Measurements from ENCODE around the gene NUDT6. TPM values are rescaled to one million over a fixed set of nuclear protein-coding genes. Genes with fewer than 3 reads are reported as not detected.

NUDT6 gene
- total RNA-seq, 1 donor from 2014 or later = 4.0 TPM

- no peaks in the 10 kb centered on the region for H3K36me3 Mint-ChIP-seq (ENCODE audit: unreplicated experiment)
- H3K27ac Mint-ChIP-seq (ENCODE audit: unreplicated experiment) = no peak overlapping the region
- no peak for DNase-seq
- no peak for TF ChIP-seq CTCF (IDR thresholded peaks at IDR 0.05; ENCODE audit: partially characterized antibody, unreplicated experiment)
- no peaks in the 10 kb centered on the region for H3K27me3 Mint-ChIP-seq (ENCODE audit: unreplicated experiment)
- H3K4me3 Mint-ChIP-seq (ENCODE audit: unreplicated experiment) = no peak overlapping the region
- peaks cover 2% of the 10 kb centered on the region for H3K9me3 Mint-ChIP-seq (ENCODE audit: unreplicated experiment)
- H3K4me1 Mint-ChIP-seq (ENCODE audit: low read depth, unreplicated experiment) = peaks cover 2% of the 10 kb centered on the region
Measured at GRCh38 chr4:122900314-122900713, 22.1 kb downstream of the NUDT6 start.

- no peaks in the 10 kb centered on the region for H3K27me3 Mint-ChIP-seq (ENCODE audit: unreplicated experiment)
- no peak for TF ChIP-seq CTCF (IDR thresholded peaks at IDR 0.05; ENCODE audit: partially characterized antibody, unreplicated experiment)
- H3K4me1 Mint-ChIP-seq (ENCODE audit: low read depth, unreplicated experiment) = peaks cover 5% of the 10 kb centered on the region
- no peak for DNase-seq
- no peaks in the 10 kb centered on the region for H3K36me3 Mint-ChIP-seq (ENCODE audit: unreplicated experiment)
- H3K9me3 Mint-ChIP-seq (ENCODE audit: unreplicated experiment) = peaks cover 2% of the 10 kb centered on the region
- no peak overlapping the region for H3K4me3 Mint-ChIP-seq (ENCODE audit: unreplicated experiment)
- no peak overlapping the region for H3K27ac Mint-ChIP-seq (ENCODE audit: unreplicated experiment)
Measured at GRCh38 chr4:122899682-122900081, 22.7 kb downstream of the NUDT6 start.

- no peaks in the 10 kb centered on the region for H3K27me3 Mint-ChIP-seq (ENCODE audit: unreplicated experiment)
- DNase-seq = no peak
- H3K9me3 Mint-ChIP-seq (ENCODE audit: unreplicated experiment) = peaks cover 2% of the 10 kb centered on the region
- no peaks in the 10 kb centered on the region for H3K36me3 Mint-ChIP-seq (ENCODE audit: unreplicated experiment)
- peaks cover 3% of the 10 kb centered on the region for H3K4me1 Mint-ChIP-seq (ENCODE audit: low read depth, unreplicated experiment)
- H3K4me3 Mint-ChIP-seq (ENCODE audit: unreplicated experiment) = no peak overlapping the region
- no peak for TF ChIP-seq CTCF (IDR thresholded peaks at IDR 0.05; ENCODE audit: partially characterized antibody, unreplicated experiment)
- no peak overlapping the region for H3K27ac Mint-ChIP-seq (ENCODE audit: unreplicated experiment)
Measured at GRCh38 chr4:122898370-122899150, 23.8 kb downstream of the NUDT6 start.

GRCh38 chr4:122896270-122896669, 26.1 kb downstream of the NUDT6 start:
- H3K36me3 Mint-ChIP-seq (ENCODE audit: unreplicated experiment) = no peaks in the 10 kb centered on the region
- DNase-seq = no peak
- no peaks in the 10 kb centered on the region for H3K27me3 Mint-ChIP-seq (ENCODE audit: unreplicated experiment)
- H3K4me3 Mint-ChIP-seq (ENCODE audit: unreplicated experiment) = no peak overlapping the region
- H3K27ac Mint-ChIP-seq (ENCODE audit: unreplicated experiment) = no peak overlapping the region
- peaks cover 2% of the 10 kb centered on the region for H3K9me3 Mint-ChIP-seq (ENCODE audit: unreplicated experiment)
- peaks cover 3% of the 10 kb centered on the region for H3K4me1 Mint-ChIP-seq (ENCODE audit: low read depth, unreplicated experiment)
- no peak for TF ChIP-seq CTCF (IDR thresholded peaks at IDR 0.05; ENCODE audit: partially characterized antibody, unreplicated experiment)

- TF ChIP-seq CTCF (IDR thresholded peaks at IDR 0.05; ENCODE audit: partially characterized antibody, unreplicated experiment) = no peak
- DNase-seq = no peak
Measured at GRCh38 chr4:122895336-122895995, 26.9 kb downstream of the NUDT6 start.

More at GRCh38 chr4:122895336-122895995, 26.9 kb downstream of the NUDT6 start:
- Mint-ChIP-seq H3K4me1 (ENCODE audit: low read depth, unreplicated experiment) (peaks cover 3% of the 10 kb centered on the region), H3K27ac (ENCODE audit: unreplicated experiment) (no peak overlapping the region), H3K4me3 (ENCODE audit: unreplicated experiment) (no peak overlapping the region), H3K27me3 (ENCODE audit: unreplicated experiment) (no peaks in the 10 kb centered on the region), H3K9me3 (ENCODE audit: unreplicated experiment) (peaks cover 2% of the 10 kb centered on the region), H3K36me3 (ENCODE audit: unreplicated experiment) (no peaks in the 10 kb centered on the region)

Data from glutamatergic neuron (in vitro differentiated cells).